ENCODE measurements around the gene YWHAE.

YWHAE gene

DNA sequence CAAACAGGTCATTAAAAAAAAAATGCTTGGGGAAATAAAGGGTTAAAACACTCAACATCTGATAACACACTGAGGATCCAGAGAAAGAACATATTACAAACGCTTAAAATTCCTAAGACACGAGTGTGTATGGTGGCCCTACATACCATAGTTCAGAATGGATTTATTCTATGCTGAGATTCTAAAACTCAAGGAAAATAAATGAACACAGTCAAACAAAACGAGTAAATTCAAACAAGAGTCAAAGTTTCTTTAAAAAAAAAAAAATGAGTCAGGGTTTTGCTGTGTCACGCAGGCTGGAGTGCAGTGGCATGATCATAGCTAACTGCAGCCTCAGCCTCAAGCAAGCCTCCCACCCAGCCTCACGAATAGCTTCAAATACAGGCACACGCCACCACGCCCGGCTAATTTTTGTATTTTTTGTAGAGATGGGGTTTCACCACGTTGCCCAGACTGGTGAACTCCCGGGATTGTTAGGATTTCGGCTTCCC is 38.6 kb upstream of the YWHAE start:
- no peak overlapping the region for H3K4me3 ChIP-seq (ENCODE audit: low read depth, low read length)
- TF ChIP-seq, protein P1, sequence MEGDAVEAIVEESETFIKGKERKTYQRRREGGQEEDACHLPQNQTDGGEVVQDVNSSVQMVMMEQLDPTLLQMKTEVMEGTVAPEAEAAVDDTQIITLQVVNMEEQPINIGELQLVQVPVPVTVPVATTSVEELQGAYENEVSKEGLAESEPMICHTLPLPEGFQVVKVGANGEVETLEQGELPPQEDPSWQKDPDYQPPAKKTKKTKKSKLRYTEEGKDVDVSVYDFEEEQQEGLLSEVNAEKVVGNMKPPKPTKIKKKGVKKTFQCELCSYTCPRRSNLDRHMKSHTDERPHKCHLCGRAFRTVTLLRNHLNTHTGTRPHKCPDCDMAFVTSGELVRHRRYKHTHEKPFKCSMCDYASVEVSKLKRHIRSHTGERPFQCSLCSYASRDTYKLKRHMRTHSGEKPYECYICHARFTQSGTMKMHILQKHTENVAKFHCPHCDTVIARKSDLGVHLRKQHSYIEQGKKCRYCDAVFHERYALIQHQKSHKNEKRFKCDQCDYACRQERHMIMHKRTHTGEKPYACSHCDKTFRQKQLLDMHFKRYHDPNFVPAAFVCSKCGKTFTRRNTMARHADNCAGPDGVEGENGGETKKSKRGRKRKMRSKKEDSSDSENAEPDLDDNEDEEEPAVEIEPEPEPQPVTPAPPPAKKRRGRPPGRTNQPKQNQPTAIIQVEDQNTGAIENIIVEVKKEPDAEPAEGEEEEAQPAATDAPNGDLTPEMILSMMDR (IDR thresholded peaks at IDR 0.05; ENCODE audit: low read depth, low read length, missing control alignments), result no peak
- no peak for DNase-seq (ENCODE audit: low read depth)

DNA sequence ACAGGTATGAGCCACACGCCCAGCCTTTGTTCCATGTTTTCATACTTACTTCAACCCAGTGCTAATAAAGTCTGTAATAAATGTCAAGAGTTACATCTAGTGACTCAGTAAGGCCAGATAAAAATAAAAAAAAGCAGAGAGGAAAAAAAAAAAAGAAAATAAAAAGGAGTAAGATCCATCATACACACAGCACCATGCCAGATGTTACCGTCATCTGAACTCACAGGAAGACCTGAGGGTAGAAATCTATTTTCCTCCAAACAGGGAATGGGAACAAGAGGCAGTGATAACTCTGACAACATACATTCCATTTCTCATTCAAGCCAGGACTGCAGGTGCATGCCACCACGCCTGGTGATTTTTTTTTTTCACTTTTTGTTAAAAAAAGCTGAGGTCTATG is 35.3 kb upstream of the YWHAE start:
- H3K4me3 ChIP-seq (ENCODE audit: low read depth, low read length), result no peak overlapping the region
- DNase-seq (ENCODE audit: low read depth), result no peak
- TF ChIP-seq, protein P1 (IDR thresholded peaks at IDR 0.05; ENCODE audit: low read depth, low read length, missing control alignments), result no peak

DNA sequence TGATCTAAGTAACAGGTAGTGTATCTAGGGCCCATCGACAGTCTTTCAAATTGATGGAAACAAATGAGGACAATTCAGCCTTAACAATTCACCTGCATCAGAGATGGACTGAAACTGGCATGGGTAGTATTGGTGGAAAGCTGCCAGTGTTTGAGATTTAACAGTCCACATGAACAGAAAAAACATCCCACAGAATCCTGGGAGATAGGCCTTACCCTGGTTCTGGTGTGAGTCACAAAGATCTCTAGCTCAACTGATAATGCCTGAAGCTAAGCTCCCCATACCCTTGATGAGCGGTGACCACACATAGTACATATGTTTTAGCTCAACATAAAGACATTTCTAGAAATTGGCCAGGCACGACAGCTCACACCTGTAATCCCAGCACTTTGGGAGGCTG is 34.1 kb upstream of the YWHAE start:
- DNase-seq (ENCODE audit: low read depth), result no peak
- TF ChIP-seq, protein P1 (IDR thresholded peaks at IDR 0.05; ENCODE audit: low read depth, low read length, missing control alignments), result no peak

DNA sequence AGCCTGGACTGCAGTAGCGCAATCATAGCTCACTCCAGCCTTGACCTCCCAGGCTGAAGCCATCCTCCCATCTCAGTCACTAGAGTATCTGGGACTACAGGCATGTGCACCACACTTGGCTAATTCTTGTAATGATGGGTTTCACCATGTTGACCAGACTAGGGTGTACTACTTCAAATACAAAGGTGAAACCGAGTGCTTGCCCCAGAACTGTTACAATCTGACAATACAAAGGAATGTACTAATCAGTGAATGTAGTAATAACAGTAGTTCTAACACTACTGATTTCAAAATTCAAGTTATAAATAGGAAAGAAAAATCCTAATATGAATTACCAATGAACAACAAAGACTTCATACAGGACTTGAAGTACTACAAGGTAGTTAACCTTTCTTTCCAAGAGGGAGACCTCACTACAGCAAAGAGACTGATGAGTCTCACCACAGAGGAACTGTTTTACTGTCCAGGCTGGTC is 31.6 kb upstream of the YWHAE start:
- DNase-seq (ENCODE audit: low read depth), result peak; percentile 46
- TF ChIP-seq, protein P1 (IDR thresholded peaks at IDR 0.05; ENCODE audit: low read depth, low read length, missing control alignments), result no peak
- no peak overlapping the region for H3K4me3 ChIP-seq (ENCODE audit: low read depth, low read length)

More for the DNA sequence above, 34.1 kb upstream of the YWHAE start:
- H3K4me3 ChIP-seq (ENCODE audit: low read depth, low read length), result no peak overlapping the region

DNA sequence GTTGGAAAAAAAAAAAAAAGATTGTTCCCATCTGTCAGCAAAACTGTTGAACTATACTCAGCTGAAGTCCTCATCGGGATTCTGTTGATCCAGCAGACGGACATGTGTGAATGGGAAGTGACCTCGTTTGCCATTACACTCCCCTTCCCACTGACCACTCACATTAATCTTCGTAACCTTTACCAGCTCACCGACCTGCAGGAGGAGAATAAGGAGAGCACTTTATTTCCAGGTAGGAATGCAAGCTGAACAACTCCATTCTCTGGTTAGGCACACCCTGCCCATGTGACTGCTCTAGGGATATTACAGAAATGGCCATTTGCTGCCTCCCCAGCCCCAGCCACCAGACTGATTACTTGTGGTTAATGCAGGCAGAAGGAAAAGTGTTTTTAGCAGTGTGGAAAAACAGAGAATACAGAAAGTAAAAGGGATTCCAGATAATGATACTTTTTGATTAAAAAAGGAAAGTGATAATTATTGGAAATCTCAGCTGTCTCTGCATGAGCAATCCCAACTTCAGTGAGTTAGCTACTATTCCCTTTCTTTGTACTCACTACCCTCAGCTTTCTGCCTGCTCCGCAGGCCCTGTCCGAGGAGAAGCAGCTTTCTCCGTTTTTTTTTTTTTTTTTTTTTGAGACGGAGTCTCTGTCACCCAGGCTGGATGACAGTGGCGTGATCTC is 23.6 kb upstream of the YWHAE start:
- no peak for DNase-seq (ENCODE audit: low read depth)
- no peak overlapping the region for H3K4me3 ChIP-seq (ENCODE audit: low read depth, low read length)
- TF ChIP-seq, protein P1 (IDR thresholded peaks at IDR 0.05; ENCODE audit: low read depth, low read length, missing control alignments), result no peak

DNA sequence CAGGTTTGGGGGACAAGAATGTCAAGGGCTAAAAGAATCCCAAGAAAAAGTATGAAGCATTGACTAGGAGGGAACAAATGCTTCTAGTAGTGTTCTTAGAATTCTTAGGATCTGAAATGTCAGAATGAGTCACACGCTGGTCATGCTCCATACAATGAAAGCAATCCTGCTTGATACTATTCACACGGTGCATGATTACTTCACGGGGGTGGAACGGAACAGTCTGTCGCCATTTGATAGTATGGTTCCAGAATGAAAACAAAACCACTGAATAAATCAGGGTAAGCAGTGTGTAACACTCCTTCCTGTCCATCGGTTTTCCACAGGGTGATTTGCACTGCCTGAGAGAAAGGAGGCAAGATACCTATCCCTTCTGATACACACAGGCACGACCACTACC is 22.9 kb upstream of the YWHAE start:
- TF ChIP-seq, protein P1 (IDR thresholded peaks at IDR 0.05; ENCODE audit: low read depth, low read length, missing control alignments), result no peak
- H3K4me3 ChIP-seq (ENCODE audit: low read depth, low read length), result no peak overlapping the region
- DNase-seq (ENCODE audit: low read depth), result no peak

DNA sequence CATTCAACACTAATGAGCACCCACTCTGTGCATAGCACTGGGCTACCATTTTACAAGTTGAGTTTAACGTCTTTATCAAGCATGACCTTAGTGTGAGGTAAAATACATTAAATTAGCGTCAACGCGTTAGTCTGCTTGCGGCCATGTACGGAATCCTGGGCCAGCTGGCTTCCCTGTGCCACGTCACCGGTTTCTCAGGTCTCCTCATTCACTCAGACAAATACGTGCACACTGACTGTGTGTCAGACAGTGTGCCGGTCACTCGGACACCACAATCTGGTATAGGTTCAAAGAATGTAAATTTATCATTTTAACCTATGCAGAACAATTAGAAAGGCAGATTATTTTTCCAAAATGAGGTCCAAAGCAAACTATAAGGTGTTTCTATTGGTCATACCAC is 21.4 kb upstream of the YWHAE start:
- DNase-seq (ENCODE audit: low read depth), result no peak
- TF ChIP-seq, protein P1 (IDR thresholded peaks at IDR 0.05; ENCODE audit: low read depth, low read length, missing control alignments), result no peak
- no peak overlapping the region for H3K4me3 ChIP-seq (ENCODE audit: low read depth, low read length)

Data from GM12864 (cell line).